HG03565 (cell line): ENCODE measurements around the gene TMEM178B.

Experiments used
- ATAC-seq: cut with Tn5 transposase; IDR thresholded peaks from one replicate; pipeline ENCODE4 v1.9.1; 2021; ENCODE audit warnings: mild to moderate bottlenecking, moderate library complexity; ENCODE audit not compliant: unreplicated experiment

TMEM178B gene

GRCh38 chr7:141511316-141511675 lies 437.4 kb downstream of the TMEM178B start:
- no peak for ATAC-seq

- ATAC-seq, result no peak
These were observed 438.0 kb downstream of the TMEM178B start for GRCh38 chr7:141511676-141512396.

GRCh38 chr7:141512597-141512996 lies 438.7 kb downstream of the TMEM178B start:
- no peak for ATAC-seq

DNA sequence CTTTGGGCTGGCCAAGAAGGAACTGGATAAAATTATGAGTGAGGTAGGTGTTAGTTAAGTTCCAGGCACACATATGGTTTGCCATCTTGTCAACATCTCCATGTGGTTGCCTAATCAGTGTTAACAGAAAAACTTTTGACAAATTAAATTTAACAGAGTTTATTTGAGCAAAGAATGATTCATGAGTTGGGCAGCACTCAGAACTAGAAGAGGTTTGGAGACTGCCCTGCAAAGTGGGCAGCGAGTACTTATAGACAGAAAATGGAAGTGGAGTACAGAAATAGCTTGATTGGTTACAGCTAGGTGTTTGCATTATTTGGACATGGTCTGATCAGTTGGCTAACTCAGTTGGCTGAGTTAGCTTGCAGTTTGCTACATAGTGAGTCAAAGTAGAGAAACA lies 439.9 kb downstream of the TMEM178B start:
- ATAC-seq, result no peak

GRCh38 chr7:141515941-141516340 lies 442.1 kb downstream of the TMEM178B start:
- no peak for ATAC-seq

DNA sequence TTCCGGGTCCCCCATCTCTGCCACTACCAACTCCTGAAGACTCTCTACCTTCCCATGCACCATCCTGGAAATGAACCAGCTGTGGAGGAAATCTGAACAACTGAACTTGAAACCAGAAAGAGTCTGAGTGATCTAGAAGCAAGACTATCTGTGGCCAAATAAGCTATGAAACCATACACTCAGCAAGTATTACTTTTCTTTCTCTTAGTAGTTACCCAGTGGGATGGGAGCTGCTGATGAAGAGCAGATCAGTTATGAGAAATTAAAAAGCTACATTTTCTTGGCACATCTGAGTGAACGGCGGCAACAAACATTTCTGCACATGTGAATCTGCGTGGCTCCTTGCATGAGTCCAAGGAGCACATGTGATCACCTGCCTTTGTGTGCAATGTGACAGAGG lies 445.8 kb downstream of the TMEM178B start:
- ATAC-seq, result no peak

DNA sequence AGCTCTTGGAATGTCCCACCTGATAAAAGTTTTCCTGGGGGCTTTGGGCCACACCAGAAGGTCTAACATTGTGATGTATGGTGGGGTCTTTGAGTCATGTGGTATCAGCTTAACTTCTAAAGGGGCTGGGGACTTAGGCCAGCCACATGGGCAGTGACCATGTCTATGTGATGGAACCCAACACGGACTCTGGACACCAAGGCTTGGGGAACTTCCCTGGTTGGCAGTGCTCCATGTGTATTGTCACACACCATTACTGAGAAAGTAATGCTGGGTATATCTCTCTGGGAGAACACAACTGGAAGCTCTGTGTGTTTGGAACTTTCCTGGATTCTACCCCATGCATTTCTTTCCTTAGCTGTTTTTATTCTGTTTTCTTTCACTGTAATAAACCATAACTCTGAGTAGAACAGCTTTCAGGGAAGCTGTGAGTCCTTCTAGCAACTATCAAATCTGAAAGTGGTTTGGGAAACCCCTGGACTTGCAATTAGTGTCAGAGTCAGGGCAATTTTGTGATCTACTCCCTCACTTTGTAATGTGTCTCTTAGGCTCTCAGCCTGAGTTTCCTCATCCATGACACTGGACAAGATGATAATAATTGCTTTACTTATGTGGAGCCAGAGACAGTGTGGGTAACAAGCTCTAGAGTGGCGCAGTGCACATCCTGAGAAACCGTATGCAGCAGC lies 448.9 kb downstream of the TMEM178B start:
- ATAC-seq, result no peak

DNA sequence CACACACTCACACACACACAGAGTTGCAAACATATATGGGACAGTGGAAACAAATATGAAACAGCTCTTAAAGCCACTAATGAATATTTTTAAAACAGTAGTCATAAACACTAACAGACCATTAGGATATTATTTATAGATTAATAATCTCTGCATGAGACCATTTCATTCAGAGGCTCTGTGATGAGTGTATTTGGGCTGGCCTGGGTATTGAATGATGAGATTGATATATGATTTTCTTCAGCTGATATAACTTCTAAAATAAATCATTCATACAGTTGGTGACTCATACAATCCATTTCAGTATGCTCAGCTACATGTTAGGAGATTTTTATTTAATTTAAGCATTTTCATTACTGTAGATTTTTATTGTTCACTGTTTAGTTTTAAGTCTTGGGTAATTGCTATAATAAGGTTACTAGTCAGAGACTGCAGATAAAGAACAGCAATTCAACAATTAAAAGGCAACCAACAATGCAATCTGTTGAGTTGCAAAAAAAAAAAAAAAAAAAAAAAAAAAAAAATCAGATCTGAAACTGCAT lies 452.2 kb downstream of the TMEM178B start:
- ATAC-seq, result no peak

DNA sequence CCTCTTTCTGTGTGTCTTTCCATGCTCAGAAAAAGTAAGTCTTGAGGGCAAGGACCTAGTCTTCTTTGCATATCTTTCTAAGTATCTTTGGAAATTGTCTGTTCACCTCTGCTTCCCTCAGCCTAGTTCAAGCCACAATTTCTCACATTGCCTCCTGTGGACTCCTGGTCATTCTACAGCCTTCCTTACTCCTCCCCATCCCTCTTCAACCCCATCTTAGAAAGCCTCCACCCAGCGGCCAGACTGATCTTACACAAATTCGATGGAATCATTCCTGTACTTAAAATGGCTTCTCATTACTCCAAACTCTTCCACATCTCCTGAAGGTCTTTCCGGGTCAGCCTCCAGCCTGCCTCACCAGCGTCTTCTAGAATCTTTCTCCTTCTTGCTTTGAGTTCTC lies 453.2 kb downstream of the TMEM178B start:
- ATAC-seq, result no peak

- ATAC-seq, result no peak
These were observed 454.5 kb downstream of the TMEM178B start for GRCh38 chr7:141528399-141528798.
